NOMO-1 (cell line): ENCODE data around the gene VPS51.

Source experiments
- DNase-seq, 2 experiments: peaks; one replicate each; lab custom pipeline; 2025; ENCODE audit not compliant: unreplicated experiment in 2 of 2; lab: John Stamatoyannopoulos, UW

Gene VPS51

DNA sequence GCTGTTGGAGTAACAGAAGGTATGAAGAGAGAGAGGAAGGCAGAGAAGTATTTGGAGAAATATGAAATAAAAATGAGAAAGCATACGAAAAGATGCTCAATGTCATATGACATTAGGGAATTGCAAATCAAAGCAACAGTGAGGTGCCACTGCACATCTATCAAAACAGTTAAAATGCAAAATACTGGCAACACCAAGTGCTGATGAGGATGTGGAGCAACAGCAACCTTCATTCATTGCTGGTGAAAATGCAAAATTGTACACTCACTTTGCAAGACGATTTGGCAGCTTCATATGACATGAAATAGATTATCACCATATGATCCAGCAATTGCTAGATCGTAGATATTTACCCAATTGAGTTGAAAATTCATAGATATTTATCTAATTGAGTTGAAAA, 64.6 kb downstream of the VPS51 start:
- no peak for DNase-seq
